ENCODE data around the gene PCOLCE2. TPM values are rescaled to one million over a fixed set of nuclear protein-coding genes. Genes with fewer than 3 reads are reported as not detected.

The PCOLCE2 gene
- total RNA-seq, 1 donor from 2014 or later = 32.5 TPM

GRCh38 chr3:142817356-142817755 lies 71.5 kb downstream of the PCOLCE2 start:
- Mint-ChIP-seq H3K9me3 (no peaks in the 10 kb centered on the region), H3K4me3 (no peak overlapping the region), H3K27me3 (ENCODE audit: insufficient read depth, low read depth) (peaks cover 2% of the 10 kb centered on the region), H3K4me1 (no peaks in the 10 kb centered on the region), H3K27ac (no peak overlapping the region), H3K36me3 (no peaks in the 10 kb centered on the region)
- Histone ChIP-seq H3F3A (ENCODE audit: low read depth) (no peaks in the 10 kb centered on the region), H3K4me1 (no peaks in the 10 kb centered on the region), H2AFZ (replicated peaks) (no peak overlapping the region), H3K27ac (no peak overlapping the region), H3K9me3 (ENCODE audit: low read depth) (no peaks in the 10 kb centered on the region), H3K4me2 (no peak overlapping the region), H3K27me3 (no peaks in the 10 kb centered on the region), H3K9ac (no peak overlapping the region), H4K20me1 (ENCODE audit: low read depth) (no peaks in the 10 kb centered on the region), H3K4me3 (no peak overlapping the region), H3K79me2 (ENCODE audit: low read depth) (no peaks in the 10 kb centered on the region), H3K36me3 (no peaks in the 10 kb centered on the region)
- DNase-seq (ENCODE audit: low spot score) = no peak
- TF ChIP-seq CTCF (IDR thresholded peaks at IDR 0.05) = no peak
- TF ChIP-seq EZH2phosphoT487 (IDR thresholded peaks at IDR 0.05) = no peak
- TF ChIP-seq EZH2 (IDR thresholded peaks at IDR 0.05) = no peak

- H3K27ac Mint-ChIP-seq = no peak overlapping the region
- DNase-seq (ENCODE audit: low spot score) = no peak
- Histone ChIP-seq H4K20me1 (ENCODE audit: low read depth) (no peaks in the 10 kb centered on the region), H3K9me3 (ENCODE audit: low read depth) (no peaks in the 10 kb centered on the region), H3K27me3 (no peaks in the 10 kb centered on the region), H3K27ac (no peak overlapping the region), H3K9ac (no peak overlapping the region), H2AFZ (replicated peaks) (no peak overlapping the region), H3K4me3 (no peak overlapping the region), H3F3A (ENCODE audit: low read depth) (no peaks in the 10 kb centered on the region), H3K4me1 (no peaks in the 10 kb centered on the region), H3K36me3 (no peaks in the 10 kb centered on the region), H3K79me2 (ENCODE audit: low read depth) (no peaks in the 10 kb centered on the region), H3K4me2 (no peak overlapping the region)
- H3K9me3 Mint-ChIP-seq = no peaks in the 10 kb centered on the region
- no peaks in the 10 kb centered on the region for H3K36me3 Mint-ChIP-seq
- H3K27me3 Mint-ChIP-seq (ENCODE audit: insufficient read depth, low read depth) = peaks cover 2% of the 10 kb centered on the region
- no peak overlapping the region for H3K4me3 Mint-ChIP-seq
- H3K4me1 Mint-ChIP-seq = no peaks in the 10 kb centered on the region
- TF ChIP-seq EZH2 (IDR thresholded peaks at IDR 0.05) (no peak), CTCF (IDR thresholded peaks at IDR 0.05) (no peak)
Observed at GRCh38 chr3:142815803-142816202, 73.1 kb downstream of the PCOLCE2 start.

- H3K9me3 Mint-ChIP-seq = no peaks in the 10 kb centered on the region
- H3K79me2 ChIP-seq (ENCODE audit: low read depth) = no peaks in the 10 kb centered on the region
- no peaks in the 10 kb centered on the region for H3K36me3 ChIP-seq
- H3K4me1 ChIP-seq = no peaks in the 10 kb centered on the region
- H2AFZ ChIP-seq (replicated peaks) = no peak overlapping the region
- no peak overlapping the region for H3K27ac ChIP-seq
- no peaks in the 10 kb centered on the region for H4K20me1 ChIP-seq (ENCODE audit: low read depth)
- H3K9ac ChIP-seq = no peak overlapping the region
- H3K9me3 ChIP-seq (ENCODE audit: low read depth) = no peaks in the 10 kb centered on the region
- TF ChIP-seq EZH2 (IDR thresholded peaks at IDR 0.05) (no peak), CTCF (IDR thresholded peaks at IDR 0.05) (no peak), EZH2phosphoT487 (IDR thresholded peaks at IDR 0.05) (no peak)
- peaks cover 10% of the 10 kb centered on the region for H3K4me1 Mint-ChIP-seq
- no peaks in the 10 kb centered on the region for H3F3A ChIP-seq (ENCODE audit: low read depth)
- no peak overlapping the region for H3K4me2 ChIP-seq
- no peak overlapping the region for H3K4me3 ChIP-seq
- H3K36me3 Mint-ChIP-seq = peaks cover 3% of the 10 kb centered on the region
- H3K27me3 Mint-ChIP-seq (ENCODE audit: insufficient read depth, low read depth) = no peaks in the 10 kb centered on the region
- no peaks in the 10 kb centered on the region for H3K27me3 ChIP-seq
- no peak for DNase-seq (ENCODE audit: low spot score)
- H3K27ac Mint-ChIP-seq = no peak overlapping the region
- H3K4me3 Mint-ChIP-seq = no peak overlapping the region
Observed at GRCh38 chr3:142809259-142809658, 79.6 kb downstream of the PCOLCE2 start.
